Stimulated activated CD8-positive, alpha-beta memory T cell treated with anti-CD3 and anti-CD28 coated beads, Interleukin-15, amount 100 ng/mL, for 1 hour (primary cell): ENCODE results near the gene FTO.
"Not testable (repeated sequence)": the region's sequence is repeated elsewhere in the genome, so short reads cannot be mapped to it uniquely, and the experiment has no call there.

ENCODE experiments used
- DNase-seq: peaks from one replicate; pipeline ENCODE4 v3.0.0-alpha.2; 2020; ENCODE audit warnings: low read depth

Gene FTO

GRCh38 chr16:53703590-53704444 is at the start of gene FTO, which contains the start of gene RPGRIP1L:
TSS of gene FTO (plus strand) at chr16:53704156.
TSS of gene RPGRIP1L (minus strand) at chr16:53703859. CDS start at chr16:53700723, 3,136 bp downstream.
- DNase-seq: peak; percentile 94

- DNase-seq: no peak
These were observed 49.0 kb upstream of the FTO start for GRCh38 chr16:53654946-53655345.

- no peak for DNase-seq
These were observed 41.9 kb upstream of the FTO start for GRCh38 chr16:53662072-53662471.

DNA sequence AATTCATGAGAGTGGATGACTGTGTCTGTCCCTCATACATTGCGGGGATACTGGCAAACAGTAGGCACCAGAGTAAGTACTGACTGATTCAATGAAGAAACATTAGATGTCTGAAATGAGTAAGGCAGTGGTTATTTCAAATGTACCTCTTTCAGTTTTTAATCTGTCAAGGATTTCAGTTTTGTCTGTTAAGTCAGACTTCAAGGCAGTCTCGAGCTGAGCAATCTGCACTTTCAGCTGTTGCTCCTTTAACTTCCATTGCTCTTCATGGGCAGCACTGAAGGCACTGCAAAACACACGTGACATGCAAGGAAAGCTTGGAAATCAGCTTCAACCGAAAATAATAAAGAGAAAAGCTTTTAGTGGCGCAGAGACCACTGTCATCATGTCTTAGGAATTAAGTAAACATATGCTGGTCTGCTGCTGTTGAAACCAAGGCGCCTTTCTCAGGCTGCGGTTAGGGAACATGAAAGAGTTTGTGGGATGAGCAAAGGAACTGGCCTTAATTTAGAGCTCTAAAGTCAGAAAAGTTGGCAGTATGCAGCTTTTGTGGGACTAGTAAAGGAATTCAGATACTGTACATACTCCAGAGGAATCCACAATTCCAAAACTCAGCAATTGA is 39.1 kb upstream of the FTO start:
- DNase-seq: no peak

DNA sequence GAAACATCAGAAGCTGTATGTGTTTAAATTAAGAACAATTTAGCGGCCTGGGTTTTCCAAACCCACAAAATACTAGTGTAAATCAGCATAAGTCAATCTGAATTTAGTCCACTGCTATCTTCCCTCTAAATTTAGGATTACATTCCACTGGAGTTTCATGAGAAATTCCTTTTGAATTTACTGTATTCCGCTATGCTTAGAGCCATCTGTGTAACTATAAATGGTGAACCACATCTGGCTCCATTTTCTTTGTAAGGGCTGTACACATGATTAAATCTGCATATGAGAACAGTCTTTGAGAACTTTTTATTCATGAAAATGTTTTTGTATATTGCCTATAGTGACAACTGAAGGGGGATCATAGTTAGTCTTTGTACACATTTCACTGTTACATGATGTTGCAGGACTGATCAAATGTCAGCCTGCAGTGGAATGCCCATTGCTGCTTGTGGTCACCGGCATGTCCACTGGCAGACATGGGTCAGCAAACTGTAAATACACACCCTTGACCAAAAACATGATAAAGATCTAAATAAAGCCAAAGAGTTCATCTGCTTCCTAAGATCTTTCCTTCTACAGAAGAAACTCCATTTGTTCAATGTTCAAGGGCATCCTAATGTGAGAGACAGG is 37.1 kb upstream of the FTO start:
- no peak for DNase-seq

- no peak for DNase-seq
These were observed 35.1 kb upstream of the FTO start for GRCh38 chr16:53668869-53669268.

- DNase-seq: no peak
These were observed 31.5 kb upstream of the FTO start for GRCh38 chr16:53672461-53672860.

- DNase-seq: no peak
These were observed 30.8 kb upstream of the FTO start for GRCh38 chr16:53673189-53673588.

GRCh38 chr16:53678155-53678554 is 25.8 kb upstream of the FTO start:
- DNase-seq: no peak

DNA sequence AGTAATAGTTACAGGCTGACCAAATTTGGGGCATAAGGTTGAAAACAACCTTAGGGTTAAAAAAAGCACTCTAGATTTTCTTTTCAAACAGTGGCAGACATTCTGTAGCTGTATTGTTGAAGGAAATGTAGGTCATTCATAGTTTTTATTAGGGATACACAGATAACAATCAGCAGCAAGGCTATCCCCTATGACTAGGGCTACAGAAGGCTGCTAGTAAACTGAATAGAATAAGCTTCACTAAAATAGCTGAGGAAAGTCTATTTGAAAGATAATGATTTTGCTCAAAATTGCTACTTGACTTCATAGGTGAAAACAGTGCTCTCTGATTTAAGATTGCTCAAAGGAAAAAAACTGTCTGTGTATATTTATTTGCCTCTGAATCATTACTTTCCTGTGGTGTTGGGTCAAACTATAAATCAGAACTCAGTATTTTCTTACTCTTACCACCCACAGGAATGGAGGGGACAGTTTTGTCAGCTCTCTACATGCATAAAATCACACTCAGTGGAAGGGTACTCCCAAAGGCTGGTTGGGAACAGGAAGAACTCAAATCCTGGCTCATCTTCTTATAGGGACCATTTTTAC is 25.1 kb upstream of the FTO start:
- no peak for DNase-seq

- DNase-seq: no peak
These were observed 23.2 kb upstream of the FTO start for GRCh38 chr16:53680756-53681155.

- DNase-seq: no peak
These were observed 22.6 kb upstream of the FTO start for GRCh38 chr16:53681354-53681753.

- DNase-seq: not testable (repeated sequence)
These were observed 18.6 kb upstream of the FTO start for GRCh38 chr16:53685334-53685733.

DNA sequence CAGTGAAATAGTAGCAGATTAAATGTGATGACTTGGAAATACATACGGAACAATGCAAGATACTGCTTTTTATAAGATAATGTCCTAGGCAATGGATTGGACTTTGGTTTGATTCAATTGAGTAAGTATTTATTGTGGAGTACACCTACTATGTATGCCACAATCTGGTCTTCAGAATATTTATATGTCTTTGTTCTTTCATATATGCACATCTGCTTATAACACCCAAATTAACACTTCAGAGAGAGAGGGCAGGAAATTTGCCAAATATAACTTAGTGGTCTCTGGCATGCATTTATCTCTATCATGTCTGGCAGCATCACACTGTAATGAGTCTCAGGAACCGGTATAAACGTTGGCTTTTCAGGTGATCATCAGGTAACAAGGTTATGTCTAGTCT is 17.2 kb upstream of the FTO start:
- DNase-seq: no peak

- DNase-seq: no peak
These were observed 14.3 kb upstream of the FTO start for GRCh38 chr16:53689636-53690035.

GRCh38 chr16:53690771-53691170 is 13.2 kb upstream of the FTO start:
- no peak for DNase-seq

- no peak for DNase-seq
These were observed 11.8 kb upstream of the FTO start for GRCh38 chr16:53692146-53692545.

GRCh38 chr16:53693320-53693719 is 10.6 kb upstream of the FTO start:
- no peak for DNase-seq

- DNase-seq: no peak
These were observed 8.9 kb upstream of the FTO start for GRCh38 chr16:53695070-53695469.

GRCh38 chr16:53698271-53698670 is 5.7 kb upstream of the FTO start:
- not testable (repeated sequence) for DNase-seq

DNA sequence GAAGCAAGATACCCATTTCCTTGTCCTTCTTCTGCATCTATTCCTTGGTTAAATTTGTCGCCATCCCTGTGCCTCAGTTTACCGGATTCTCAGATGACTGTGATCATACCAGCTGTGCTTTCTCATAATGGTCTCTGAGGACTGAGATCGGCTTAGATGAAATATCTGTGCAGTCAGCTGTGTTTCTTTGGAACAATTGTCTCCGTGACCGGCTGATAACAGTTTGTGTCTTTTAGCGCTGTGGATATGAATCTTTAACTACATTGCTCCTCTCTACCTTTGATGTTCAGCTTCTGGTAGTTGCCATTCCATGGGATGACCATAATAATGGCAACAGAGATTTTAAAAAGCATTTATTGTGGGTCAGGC is 473 bp downstream of the FTO start:
- DNase-seq: no peak

DNA sequence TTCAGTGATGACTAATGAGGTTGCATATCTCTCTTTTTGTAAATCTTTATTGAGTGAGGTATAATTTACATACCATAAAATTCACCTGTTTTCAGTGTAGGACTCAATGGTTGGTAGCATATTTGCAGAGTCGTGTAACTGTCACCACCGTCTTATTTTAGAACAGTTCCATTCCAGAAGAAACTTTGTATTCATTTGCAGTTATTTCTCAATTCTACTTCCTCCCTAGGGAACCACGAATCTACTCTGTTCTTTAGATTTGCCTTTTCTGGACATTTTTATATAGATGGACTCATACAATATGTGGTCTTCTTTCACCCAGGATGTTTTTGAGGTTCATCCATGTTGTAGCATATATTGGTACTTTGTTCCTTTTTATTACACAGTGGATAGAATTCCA is 3.7 kb downstream of the FTO start:
- no peak for DNase-seq

DNA sequence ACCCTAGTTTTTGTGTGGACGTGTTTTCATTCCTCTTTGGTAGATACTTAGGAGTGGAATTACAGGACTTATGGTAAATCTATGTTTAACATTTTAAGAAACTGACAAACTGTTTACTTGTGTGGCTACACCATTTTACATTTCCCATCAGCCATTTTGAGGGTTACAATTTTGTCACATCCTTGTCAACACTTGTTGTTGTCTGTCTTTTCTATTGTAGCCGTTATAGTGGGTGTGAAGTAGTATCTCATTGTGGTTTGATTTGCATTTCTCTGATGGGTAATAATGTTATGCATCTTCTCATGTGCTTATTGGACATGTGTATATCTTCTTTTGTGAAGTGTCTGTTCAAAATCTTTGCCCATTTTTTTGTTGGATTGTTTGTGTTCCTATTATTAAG is 4.5 kb downstream of the FTO start:
- DNase-seq: no peak
